ENCODE measurements around the gene CDH13. TPM values are rescaled to one million over a fixed set of nuclear protein-coding genes. Genes with fewer than 3 reads are reported as not detected.

CDH13 gene
- total RNA-seq, 1 experiment from 2014 or later = 66.0 TPM

GRCh38 chr16:82991966-82992675 lies 365.4 kb downstream of the CDH13 start:
- no peak for DNase-seq (ENCODE audit: low read depth)

DNA sequence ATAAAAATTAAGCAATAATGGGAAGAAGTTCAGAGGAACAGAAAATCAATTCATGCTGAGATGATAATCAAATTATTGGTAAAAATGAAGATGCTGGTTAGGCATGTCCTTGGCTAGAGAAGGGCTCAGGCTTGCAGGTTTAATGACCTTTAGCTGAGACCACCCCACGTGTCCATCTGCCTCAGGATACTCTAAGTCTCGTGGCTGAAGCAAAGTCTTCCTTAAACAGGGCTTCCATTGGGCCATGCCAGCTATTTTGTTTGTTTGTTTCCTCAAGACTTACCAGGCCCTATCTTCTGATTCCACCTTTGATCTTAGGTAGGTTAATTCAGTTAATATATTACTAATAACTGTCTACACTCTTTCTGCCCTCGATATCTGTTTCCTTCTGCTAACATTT lies 366.0 kb downstream of the CDH13 start:
- DNase-seq (ENCODE audit: low read depth) = no peak

GRCh38 chr16:82993415-82993814 lies 366.6 kb downstream of the CDH13 start:
- DNase-seq (ENCODE audit: low read depth) = no peak

GRCh38 chr16:82993926-82994325 lies 367.2 kb downstream of the CDH13 start:
- DNase-seq (ENCODE audit: low read depth) = no peak

GRCh38 chr16:82995286-82995923 lies 368.6 kb downstream of the CDH13 start:
- DNase-seq (ENCODE audit: low read depth) = peak; percentile 57

DNA sequence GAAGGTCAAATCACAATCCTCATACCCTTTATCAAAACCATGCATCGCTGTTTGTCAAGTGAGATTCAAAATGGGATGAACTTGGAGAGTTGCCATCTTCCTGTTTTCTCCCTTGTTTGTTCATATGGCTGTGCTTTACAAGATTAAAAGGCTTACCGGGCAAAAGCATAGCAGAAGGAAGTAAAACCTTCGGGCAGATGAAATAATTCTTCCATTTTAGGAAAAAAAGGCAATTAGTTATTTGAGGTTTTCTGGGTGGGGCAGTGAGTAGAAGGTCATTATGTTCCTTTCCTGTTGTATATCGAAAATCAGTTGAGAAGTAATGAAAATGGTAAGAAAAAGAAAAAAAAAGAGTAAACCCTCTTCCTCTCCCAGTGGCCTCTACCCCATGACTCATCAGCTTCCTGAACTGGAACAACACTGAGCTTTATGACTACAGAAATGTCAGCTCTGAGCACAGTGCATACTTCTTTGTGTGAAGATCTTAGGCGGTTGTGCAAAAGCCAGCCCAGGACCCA lies 369.2 kb downstream of the CDH13 start:
- peak; percentile 92 for DNase-seq (ENCODE audit: low read depth)

GRCh38 chr16:82996814-82997213 lies 370.0 kb downstream of the CDH13 start:
- no peak for DNase-seq (ENCODE audit: low read depth)

DNA sequence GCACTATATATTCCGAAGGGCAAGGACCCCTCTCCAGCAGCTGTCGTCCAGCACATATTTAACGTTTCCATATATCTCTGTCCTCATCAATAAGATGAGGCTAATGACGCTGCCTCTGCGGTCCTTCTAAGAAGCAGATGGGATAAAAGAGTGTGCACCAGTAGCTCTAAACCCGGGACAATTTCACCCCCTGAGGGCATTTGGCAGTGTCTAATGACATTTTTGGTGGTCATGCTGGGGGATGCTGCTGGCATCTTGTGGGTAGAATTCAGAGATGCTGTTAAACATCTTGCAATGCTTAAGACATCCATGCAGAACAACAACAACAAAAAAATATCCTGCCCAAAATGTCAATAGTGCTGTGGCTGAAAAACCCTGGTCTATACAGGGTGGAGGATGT lies 372.9 kb downstream of the CDH13 start:
- no peak for DNase-seq (ENCODE audit: low read depth)

DNA sequence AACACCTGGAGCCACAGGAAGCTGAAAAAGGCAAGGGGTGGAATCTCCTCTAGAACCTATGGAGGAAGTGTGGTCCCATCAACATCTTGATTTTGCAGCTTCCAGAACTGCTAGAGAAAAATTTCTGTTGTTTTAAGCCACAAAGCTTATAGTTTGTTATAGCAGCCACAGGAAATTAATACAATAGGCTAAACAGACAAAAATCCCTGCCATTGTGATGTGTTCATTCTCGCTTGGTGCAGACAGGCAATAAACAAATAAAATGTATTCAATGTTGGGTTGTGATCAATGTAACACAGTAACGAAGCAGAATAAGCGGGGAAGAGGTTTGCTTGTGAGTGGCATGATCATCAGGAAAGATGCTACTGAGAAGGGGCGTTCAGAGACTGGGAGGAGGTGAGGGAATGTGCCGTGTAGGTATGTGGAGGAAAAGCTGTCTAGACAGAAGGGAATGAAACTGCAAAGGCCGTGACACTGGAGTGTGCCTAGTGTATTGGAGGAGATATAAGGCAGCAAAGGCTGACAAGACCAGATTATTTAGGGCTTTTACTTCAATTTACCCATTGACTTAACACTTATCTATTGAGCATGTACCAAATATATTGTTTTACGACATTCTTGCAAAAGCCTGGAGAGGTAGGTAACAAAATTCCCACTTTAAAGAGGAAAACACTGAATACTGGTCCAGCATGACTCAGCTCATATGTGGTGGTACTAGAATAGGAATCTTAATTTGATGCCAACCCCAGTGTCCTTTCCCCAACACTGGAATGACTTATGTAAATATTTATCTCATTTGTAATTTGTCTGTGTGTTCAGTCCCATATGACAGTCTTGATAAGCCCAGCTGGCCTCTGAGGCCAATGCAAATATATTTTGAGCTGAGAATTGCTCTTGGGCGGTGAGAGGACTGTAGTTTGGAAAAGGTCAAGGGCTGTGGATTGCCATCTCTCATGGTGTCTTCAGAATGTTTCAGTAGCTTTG lies 375.9 kb downstream of the CDH13 start:
- DNase-seq (ENCODE audit: low read depth) = peak; percentile 32

GRCh38 chr16:83004868-83005652 lies 378.3 kb downstream of the CDH13 start:
- no peak for DNase-seq (ENCODE audit: low read depth)

GRCh38 chr16:83005653-83006160 lies 378.9 kb downstream of the CDH13 start:
- DNase-seq (ENCODE audit: low read depth) = no peak

- no peak for DNase-seq (ENCODE audit: low read depth)
These were observed 384.3 kb downstream of the CDH13 start for GRCh38 chr16:83010776-83011720.

- DNase-seq (ENCODE audit: low read depth) = no peak
These were observed 385.2 kb downstream of the CDH13 start for GRCh38 chr16:83011939-83012338.

GRCh38 chr16:83013071-83013470 lies 386.3 kb downstream of the CDH13 start:
- DNase-seq (ENCODE audit: low read depth) = no peak

GRCh38 chr16:83019963-83020362 lies 393.2 kb downstream of the CDH13 start:
- no peak for DNase-seq (ENCODE audit: low read depth)

GRCh38 chr16:83021045-83021444 lies 394.3 kb downstream of the CDH13 start:
- DNase-seq (ENCODE audit: low read depth) = no peak

DNA sequence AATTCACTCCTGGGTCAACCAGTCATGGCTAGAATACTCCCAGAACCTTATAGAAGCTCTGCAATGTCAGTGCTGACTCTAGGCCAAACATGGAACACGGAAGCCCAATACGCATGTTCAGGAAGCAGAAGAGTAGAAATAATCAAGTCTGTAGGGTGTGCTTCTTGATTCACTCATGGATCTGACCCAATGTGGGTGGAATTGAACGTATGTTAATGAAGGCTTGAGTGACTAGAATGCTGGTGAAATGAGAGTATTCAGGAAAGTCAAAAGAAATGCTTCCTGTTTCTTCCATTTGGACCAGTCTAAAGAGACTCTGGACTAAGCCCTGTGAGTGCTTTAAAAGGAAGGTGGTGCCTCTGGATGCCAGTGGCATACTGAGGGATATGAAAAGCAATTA lies 395.0 kb downstream of the CDH13 start:
- no peak for DNase-seq (ENCODE audit: low read depth)

DNA sequence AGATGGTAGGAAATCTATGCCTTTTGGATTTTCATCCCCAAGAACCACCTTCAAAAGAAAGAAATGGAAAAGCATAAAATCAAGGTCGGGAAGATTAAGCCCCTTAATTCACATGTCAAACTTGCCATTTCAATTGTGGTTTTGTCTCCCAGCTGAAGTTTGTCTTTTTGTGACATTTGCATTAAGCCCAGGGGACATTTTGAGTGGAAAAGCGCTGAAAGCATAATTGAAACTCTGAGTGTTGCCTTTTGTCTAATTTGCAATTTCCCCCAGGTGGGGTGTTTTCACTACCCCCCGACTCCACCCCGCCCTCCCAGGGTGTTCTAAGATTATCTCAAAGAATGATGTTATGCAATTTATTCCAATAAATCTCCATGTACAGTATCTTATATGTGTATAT lies 396.2 kb downstream of the CDH13 start:
- no peak for DNase-seq (ENCODE audit: low read depth)

DNA sequence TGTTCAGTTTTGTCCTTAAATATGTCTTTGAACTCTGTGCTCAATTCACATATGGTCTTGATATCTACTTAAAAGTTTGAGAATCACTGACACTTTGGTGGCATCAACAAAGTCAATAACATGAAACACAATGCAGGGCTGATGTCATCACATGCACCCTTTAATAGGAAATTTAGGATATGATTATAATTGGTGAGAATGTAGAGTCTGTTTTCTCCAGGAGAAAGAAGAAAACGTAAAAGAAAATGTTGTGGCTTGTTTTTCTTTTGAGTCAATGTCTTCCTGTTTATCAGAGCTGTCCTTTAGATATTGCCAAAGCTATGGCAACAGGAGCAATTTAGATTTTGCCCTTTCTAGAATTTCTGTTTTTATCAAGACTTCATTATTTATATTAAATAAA lies 396.9 kb downstream of the CDH13 start:
- DNase-seq (ENCODE audit: low read depth) = no peak

DNA sequence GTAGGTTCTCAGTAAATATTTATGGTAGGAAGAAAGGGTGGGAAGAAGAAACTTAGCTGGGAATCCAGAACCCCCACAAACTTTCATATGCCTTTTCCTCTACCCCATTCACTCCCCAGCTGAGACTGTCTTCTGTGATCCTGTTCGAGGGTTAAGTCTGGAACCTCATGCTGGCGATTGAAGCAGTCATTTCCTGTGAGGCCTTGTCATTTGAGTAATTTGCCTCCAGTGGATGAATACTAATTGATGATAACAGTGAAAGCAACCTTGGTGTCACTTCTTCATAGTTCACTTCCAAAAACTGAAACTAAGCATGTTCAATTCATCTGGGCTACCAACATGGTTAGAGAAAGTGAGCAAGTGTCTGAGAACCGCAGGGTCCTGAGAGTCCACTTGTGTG lies 401.2 kb downstream of the CDH13 start:
- no peak for DNase-seq (ENCODE audit: low read depth)

Measured in HT1080 (cell line).